HL-60 (cell line): ENCODE measurements around the gene SOCS3.

ENCODE experiments used
- DNase-seq, 2 experiments: peaks; one replicate each; pipeline ENCODE4 v3.0.0-alpha.2; 2010 to 2020; ENCODE audit warnings: low read depth in 1 of 2, low spot score in 1 of 2
- H3K27ac ChIP-seq: fragments of 250-450 bp; sonication (Bioruptor Pico); replicated peaks from 2 replicates; pipeline ENCODE4 v1.5.1; 2020; ENCODE audit warnings: mild to moderate bottlenecking, moderate library complexity
- H3K27me3 ChIP-seq: fragments of 250-450 bp; sonication (Bioruptor Pico); 2 replicates; pipeline ENCODE4 v1.5.1; 2021; ENCODE audit warnings: mild to moderate bottlenecking, moderate library complexity; ENCODE audit not compliant: insufficient read depth, poor library complexity, severe bottlenecking
- H3K4me3 ChIP-seq: replicated peaks from 2 replicates; pipeline ENCODE4 v1.5.1; 2011; ENCODE audit warnings: mild to moderate bottlenecking, control low read depth, low read length; ENCODE audit not compliant: insufficient read depth
- CTCF ChIP-seq: IDR thresholded peaks from one replicate; pipeline ENCODE4 v1.5.1; 2011; ENCODE audit warnings: low read length, control low read depth, inconsistent platforms; ENCODE audit not compliant: insufficient read depth
- GABPA ChIP-seq: IDR thresholded peaks from 2 replicates; pipeline ENCODE4 v1.6.1; 2012; ENCODE audit warnings: low read depth
- POLR2AphosphoS5 ChIP-seq: IDR thresholded peaks from 2 replicates; pipeline ENCODE4 v1.6.1; 2012; ENCODE audit warnings: low read depth
- SPI1 ChIP-seq: IDR thresholded peaks from 2 replicates; pipeline ENCODE4 v1.6.1; 2012; ENCODE audit warnings: low read depth, mild to moderate bottlenecking, borderline replicate concordance
- long read RNA-seq: library from polyadenylated mRNA; unstranded; transcript quantifications from one replicate; pipeline ENCODE4 v2.0.0, GENCODE V29; 2020
- TF ChIP-seq, protein P1 (sequence below): IDR thresholded peaks from 2 replicates; pipeline ENCODE4 v1.6.1; 2012; ENCODE audit warnings: low read depth; ENCODE audit not compliant: insufficient replicate concordance

The SOCS3 gene, protein sequence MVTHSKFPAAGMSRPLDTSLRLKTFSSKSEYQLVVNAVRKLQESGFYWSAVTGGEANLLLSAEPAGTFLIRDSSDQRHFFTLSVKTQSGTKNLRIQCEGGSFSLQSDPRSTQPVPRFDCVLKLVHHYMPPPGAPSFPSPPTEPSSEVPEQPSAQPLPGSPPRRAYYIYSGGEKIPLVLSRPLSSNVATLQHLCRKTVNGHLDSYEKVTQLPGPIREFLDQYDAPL
- long read RNA-seq = 0 reads

DNA sequence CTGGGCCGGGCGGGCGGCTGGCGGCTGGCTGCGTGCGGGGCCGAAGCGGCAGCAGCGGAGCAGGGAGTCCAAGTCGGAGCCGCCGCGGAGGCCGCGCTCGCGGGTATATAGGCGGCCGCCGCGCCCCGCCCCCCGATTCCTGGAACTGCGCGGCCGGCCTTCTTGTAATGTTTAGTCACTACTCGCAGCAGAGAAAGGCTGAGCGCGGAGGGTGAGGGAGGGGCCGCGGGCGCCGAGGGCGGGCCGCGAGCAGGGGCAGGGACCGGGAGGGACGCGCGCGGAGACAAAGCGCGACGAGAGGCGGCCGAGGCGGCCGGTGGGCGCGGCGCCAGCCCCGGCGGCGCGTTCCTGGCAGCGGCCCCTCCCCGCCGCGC is at the start of gene SOCS3:
Gene SOCS3, minus strand, starts transcription at position 81 of the 374 bp plus-strand sequence. CDS start 982 bp downstream, outside the sequence.
- Histone ChIP-seq H3K27ac (no peak within 1 kb of the TSS), H3K27me3 (peaks cover 14% of the 10 kb centered on the region), H3K4me3 (peak within 1 kb of the TSS; percentile 47)
- TF ChIP-seq POLR2AphosphoS5 (no peak), GABPA (no peak)
- TF ChIP-seq, protein P1, sequence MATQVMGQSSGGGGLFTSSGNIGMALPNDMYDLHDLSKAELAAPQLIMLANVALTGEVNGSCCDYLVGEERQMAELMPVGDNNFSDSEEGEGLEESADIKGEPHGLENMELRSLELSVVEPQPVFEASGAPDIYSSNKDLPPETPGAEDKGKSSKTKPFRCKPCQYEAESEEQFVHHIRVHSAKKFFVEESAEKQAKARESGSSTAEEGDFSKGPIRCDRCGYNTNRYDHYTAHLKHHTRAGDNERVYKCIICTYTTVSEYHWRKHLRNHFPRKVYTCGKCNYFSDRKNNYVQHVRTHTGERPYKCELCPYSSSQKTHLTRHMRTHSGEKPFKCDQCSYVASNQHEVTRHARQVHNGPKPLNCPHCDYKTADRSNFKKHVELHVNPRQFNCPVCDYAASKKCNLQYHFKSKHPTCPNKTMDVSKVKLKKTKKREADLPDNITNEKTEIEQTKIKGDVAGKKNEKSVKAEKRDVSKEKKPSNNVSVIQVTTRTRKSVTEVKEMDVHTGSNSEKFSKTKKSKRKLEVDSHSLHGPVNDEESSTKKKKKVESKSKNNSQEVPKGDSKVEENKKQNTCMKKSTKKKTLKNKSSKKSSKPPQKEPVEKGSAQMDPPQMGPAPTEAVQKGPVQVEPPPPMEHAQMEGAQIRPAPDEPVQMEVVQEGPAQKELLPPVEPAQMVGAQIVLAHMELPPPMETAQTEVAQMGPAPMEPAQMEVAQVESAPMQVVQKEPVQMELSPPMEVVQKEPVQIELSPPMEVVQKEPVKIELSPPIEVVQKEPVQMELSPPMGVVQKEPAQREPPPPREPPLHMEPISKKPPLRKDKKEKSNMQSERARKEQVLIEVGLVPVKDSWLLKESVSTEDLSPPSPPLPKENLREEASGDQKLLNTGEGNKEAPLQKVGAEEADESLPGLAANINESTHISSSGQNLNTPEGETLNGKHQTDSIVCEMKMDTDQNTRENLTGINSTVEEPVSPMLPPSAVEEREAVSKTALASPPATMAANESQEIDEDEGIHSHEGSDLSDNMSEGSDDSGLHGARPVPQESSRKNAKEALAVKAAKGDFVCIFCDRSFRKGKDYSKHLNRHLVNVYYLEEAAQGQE = no peak
- DNase-seq = peak; percentile 64 to 78

DNA sequence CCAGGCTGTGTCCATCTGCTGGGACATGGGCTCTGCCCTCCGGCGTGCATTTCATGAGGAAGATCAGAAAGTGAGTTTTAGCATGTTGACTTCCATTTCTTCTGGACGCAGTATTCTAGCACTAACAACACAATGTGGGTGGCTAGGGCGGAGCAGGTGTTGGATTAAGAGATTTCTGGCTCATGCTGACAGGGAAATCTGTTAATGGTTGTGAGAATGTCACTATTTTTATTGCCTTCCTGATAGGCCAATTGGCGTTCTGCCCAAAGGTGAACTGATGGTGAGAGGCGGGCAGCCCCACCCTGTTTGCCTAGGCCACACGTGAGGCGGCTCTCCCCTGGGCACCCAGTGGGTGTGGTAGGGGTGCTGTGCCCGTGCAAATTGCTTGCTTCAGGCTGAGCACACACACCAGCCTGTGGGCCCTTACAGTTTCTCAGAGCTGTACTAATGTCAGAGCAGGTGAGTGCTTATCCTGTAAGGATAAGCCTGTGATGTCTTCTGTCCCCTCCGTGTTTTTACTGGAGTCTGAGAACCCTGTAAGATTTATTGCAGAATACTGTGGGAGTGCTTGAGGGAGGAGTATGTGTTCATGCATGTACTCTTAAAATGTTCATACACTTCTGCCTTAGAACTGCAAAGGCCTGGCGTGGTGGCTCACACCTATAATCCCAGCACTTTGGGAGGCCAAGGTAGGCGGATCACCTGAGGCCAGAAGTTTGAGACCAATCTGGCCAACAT is 49.5 kb upstream of the SOCS3 start:
- no peak overlapping the region for H3K4me3 ChIP-seq
- H3K27ac ChIP-seq = no peak overlapping the region
- no peak for TF ChIP-seq SPI1
- no peaks in the 10 kb centered on the region for H3K27me3 ChIP-seq
- DNase-seq = no peak

DNA sequence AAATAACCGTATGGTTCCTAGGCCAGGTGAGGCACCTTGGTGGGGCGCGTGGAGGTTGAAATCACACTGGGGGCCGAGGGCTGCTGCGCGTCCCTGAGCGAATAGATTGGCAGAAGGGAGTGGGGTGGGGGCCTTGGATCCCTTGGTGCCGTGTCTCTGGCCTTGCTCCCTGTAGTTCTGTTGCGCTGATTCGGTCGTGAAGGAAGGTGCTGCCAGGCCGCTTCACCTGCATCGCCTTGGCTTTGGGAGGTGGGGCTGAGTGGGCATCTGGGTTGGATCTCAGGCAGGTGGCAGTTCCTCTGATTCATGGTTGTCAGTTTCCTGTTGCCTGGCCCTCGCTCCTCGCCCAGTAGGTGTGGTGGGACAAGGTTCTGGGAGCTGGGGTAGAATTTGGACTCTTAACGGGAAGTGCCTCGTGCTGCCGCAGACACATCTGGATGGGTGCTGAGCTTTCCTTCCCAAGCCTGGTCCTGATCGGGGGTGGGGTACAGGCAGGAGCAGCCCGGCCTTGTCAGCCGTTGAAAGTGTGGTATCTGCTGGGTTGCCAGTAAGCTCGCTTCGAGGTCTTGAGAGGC is 48.7 kb upstream of the SOCS3 start:
- no peak for TF ChIP-seq CTCF
- TF ChIP-seq, protein P1 = no peak
- no peak for TF ChIP-seq GABPA
- no peak for TF ChIP-seq POLR2AphosphoS5
- no peak for TF ChIP-seq SPI1
- no peak overlapping the region for H3K4me3 ChIP-seq
- no peak for DNase-seq
- H3K27ac ChIP-seq = no peak overlapping the region
- no peaks in the 10 kb centered on the region for H3K27me3 ChIP-seq

DNA sequence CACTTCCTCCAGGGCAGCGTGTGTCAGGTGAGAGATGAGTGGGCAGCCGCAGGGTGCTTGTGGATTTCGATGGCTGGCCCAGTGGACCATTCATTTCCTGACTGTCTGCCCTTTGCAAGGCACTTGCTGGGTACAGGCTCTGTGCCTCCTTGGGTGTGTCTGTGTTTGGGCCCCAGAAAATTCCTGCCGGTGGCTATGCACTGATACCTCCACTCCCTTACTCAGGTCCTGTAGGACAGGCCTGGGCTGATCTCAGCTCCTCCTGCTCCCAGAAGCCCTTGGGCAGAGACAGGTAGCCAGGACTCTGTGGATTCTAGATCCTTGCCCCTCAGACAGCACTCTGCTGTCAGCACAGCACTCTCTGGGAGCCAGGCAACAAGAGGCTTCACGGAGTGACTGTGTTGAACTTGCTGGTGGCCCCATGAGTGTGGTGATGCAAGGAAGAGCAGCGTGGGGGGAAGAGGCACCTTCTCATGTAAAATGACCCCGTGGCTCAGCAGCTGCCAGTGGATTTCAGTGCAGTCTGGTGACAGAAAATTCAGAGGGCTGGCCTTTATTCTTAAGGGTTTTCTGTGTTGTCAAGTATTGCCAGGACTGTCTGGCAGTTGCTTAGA is 47.6 kb upstream of the SOCS3 start:
- Histone ChIP-seq H3K27ac (no peak overlapping the region), H3K27me3 (no peaks in the 10 kb centered on the region), H3K4me3 (no peak overlapping the region)
- TF ChIP-seq POLR2AphosphoS5 = no peak
- TF ChIP-seq CTCF = no peak
- no peak for TF ChIP-seq GABPA
- TF ChIP-seq, protein P1 = no peak
- TF ChIP-seq SPI1 = no peak
- no peak for DNase-seq
